GM12878 (cell line): ENCODE results near the gene RWDD1. TPM values are rescaled to one million over a fixed set of nuclear protein-coding genes. Genes with fewer than 3 reads are reported as not detected.
A peak's percentile ranks its signal among the peaks of the same experiment; 100 is the strongest.

Source experiments
- ATAC-seq: fragments of 200-7000 bp; cut with Tn5 transposase; 3 replicates; pipeline ENCODE4 v1.9.1; 2020; ENCODE audit warnings: mild to moderate bottlenecking, moderate library complexity
- BruUV-seq: library from RNA; stranded (reverse); fragments of 400-500 nt; replicated peaks from 2 replicates; lab custom pipeline; 2021; lab: Mats Ljungman, UMichigan
- CTCF ChIA-PET: fragments of 300-600 bp; sonication (Branson Sonifier 250); formaldehyde crosslinking; extraction: SDS; loops from one replicate; lab custom pipeline; 2021; ENCODE audit warnings: inconsistent platforms; lab: Yijun Ruan, JAX
- POLR2A ChIA-PET: fragments of 350-600 bp; formaldehyde crosslinking; extraction: SDS; loops from one replicate; lab custom pipeline; 2021; ENCODE audit warnings: inconsistent platforms; lab: Charles Lee
- RAD21 ChIA-PET: fragments of 300-600 bp; sonication (Branson Sonifier 250); formaldehyde crosslinking; loops from one replicate; lab custom pipeline; 2023; ENCODE audit warnings: antibody characterized with exemption; ENCODE audit not compliant: unreplicated experiment; lab: Charles Lee
- SMC1A ChIA-PET: fragments of 300-600 bp; sonication (Branson Sonifier 250); formaldehyde crosslinking; loops from one replicate; lab custom pipeline; 2023; ENCODE audit not compliant: unreplicated experiment, uncharacterized antibody; lab: Charles Lee
- DNase-seq: peaks from one replicate; pipeline ENCODE4 v3.0.0-alpha.2; 2011; ENCODE audit warnings: low read depth, low spot score
- FAIRE-seq: peaks from 3 replicates; lab custom pipeline; 2011; peaks lifted over from hg19 to GRCh38; lab: Jason Lieb, UNC
- H2AFZ ChIP-seq: 2 replicates; pipeline ENCODE4 v1.6.0; 2011; ENCODE audit warnings: low read depth, low read length, control low read depth; ENCODE audit not compliant: control insufficient read depth
- H3K27ac ChIP-seq: 2 replicates; pipeline ENCODE4 v1.5.1; 2011; ENCODE audit warnings: control low read depth; ENCODE audit not compliant: control insufficient read depth, insufficient read depth
- H3K27me3 ChIP-seq, 2 experiments: replicated peaks in 1 of 2; 2 replicates each; pipeline versions ENCODE4 v1.6.0 to v1.6.1; 2011; ENCODE audit warnings: low read length in 1 of 2; ENCODE audit not compliant: control insufficient read depth in 2 of 2, insufficient read depth in 2 of 2
- H3K36me3 ChIP-seq, 2 experiments: 2 replicates each; pipeline ENCODE4 v1.5.1; 2011; ENCODE audit warnings: low read length in 1 of 2; ENCODE audit not compliant: control insufficient read depth in 2 of 2, insufficient read depth in 2 of 2
- H3K4me1 ChIP-seq: 2 replicates; pipeline ENCODE4 v1.6.1; 2011; ENCODE audit warnings: mild to moderate bottlenecking, low read length, moderate library complexity, mixed read lengths; ENCODE audit not compliant: control insufficient read depth, insufficient read depth
- H3K4me2 ChIP-seq: 2 replicates; pipeline ENCODE4 v1.6.0; 2011; ENCODE audit warnings: control low read depth; ENCODE audit not compliant: control insufficient read depth, insufficient read depth
- H3K4me3 ChIP-seq: fragments of 200-600 bp; sonication (generic); 2 replicates; pipeline ENCODE4 v1.5.1; 2016
- H3K79me2 ChIP-seq: 2 replicates; pipeline ENCODE4 v1.6.0; 2011; ENCODE audit warnings: low read length; ENCODE audit not compliant: control insufficient read depth, insufficient read depth
- H3K9ac ChIP-seq: 2 replicates; pipeline ENCODE4 v1.8.0; 2011; ENCODE audit warnings: low read length, control low read depth, mixed read lengths; ENCODE audit not compliant: control insufficient read depth, insufficient read depth
- H3K9me3 ChIP-seq: replicated peaks from 3 replicates; pipeline ENCODE4 v1.5.1; 2011; ENCODE audit warnings: mild to moderate bottlenecking, low read length; ENCODE audit not compliant: control insufficient read depth, insufficient read depth
- H4K20me1 ChIP-seq: 2 replicates; pipeline ENCODE4 v1.6.0; 2011; ENCODE audit not compliant: control insufficient read depth, insufficient read depth
- CEBPZ ChIP-seq: fragments of 150-350 bp; IDR thresholded peaks from 2 replicates; pipeline ENCODE4 v1.6.1; 2016; ENCODE audit warnings: low read depth, low read length
- CREB1 ChIP-seq: IDR thresholded peaks from 2 replicates; pipeline ENCODE4 v1.6.1; 2012; ENCODE audit warnings: low read depth, mild to moderate bottlenecking, inconsistent platforms
- CTCF ChIP-seq, 3 experiments: IDR thresholded peaks in 2 of 3; conservative IDR thresholded peaks in 1 of 3; 2 replicates each; pipeline ENCODE4 v1.5.1; 2011; ENCODE audit warnings: low read depth in 3 of 3, low read length in 3 of 3, mild to moderate bottlenecking in 3 of 3, control low read depth in 2 of 3, moderate library complexity in 2 of 3, inconsistent platforms in 1 of 3, mixed read lengths in 1 of 3; ENCODE audit not compliant: control insufficient read depth in 2 of 3, insufficient read depth in 1 of 3; ENCODE audit errors: extremely low read depth in 1 of 3
- PBX3 ChIP-seq: IDR thresholded peaks from 2 replicates; pipeline ENCODE4 v1.6.1; 2011; ENCODE audit warnings: mild to moderate bottlenecking, low read depth, low read length, moderate library complexity; ENCODE audit not compliant: insufficient replicate concordance
- RAD21 ChIP-seq: IDR thresholded peaks from 2 replicates; pipeline ENCODE4 v1.6.1; 2011; ENCODE audit warnings: mild to moderate bottlenecking, low read depth, low read length, moderate library complexity; ENCODE audit not compliant: insufficient read depth
- SMC3 ChIP-seq: IDR thresholded peaks from 2 replicates; pipeline ENCODE4 v1.6.1; 2011; ENCODE audit warnings: low read length, improper control_type of control experiment, borderline replicate concordance
- TAF1 ChIP-seq: IDR thresholded peaks from 2 replicates; pipeline ENCODE4 v1.6.1; 2011; ENCODE audit warnings: mild to moderate bottlenecking, low read depth, low read length, borderline replicate concordance
- WGBS: methylation state at CpG from one replicate; pipeline ENCODE4 v1.1.6; 2016; ENCODE audit warnings: low lambda C conversion rate; ENCODE audit not compliant: insufficient replicate concordance, insufficient coverage; ENCODE audit errors: missing lambda C conversion rate; 5-methylcytosine and 5-hydroxymethylcytosine counted together
- in situ Hi-C: fragments of 300-500 bp; cut with MboI; formaldehyde crosslinking; loops from 9 replicates; pipeline ENCODE4 v1.14.3; 2018; ENCODE audit warnings: mixed read lengths
- intact Hi-C: fragments of 100-400 bp; cut with micrococcal nuclease; formaldehyde crosslinking; loops from one replicate; pipeline ENCODE4 v1.14.2; 2022; ENCODE audit not compliant: unreplicated experiment
- polyA plus RNA-seq, 11 experiments: library from polyadenylated mRNA; depleted of rRNA in 4 of 11; unstranded in 6 of 11; stranded (reverse) in 5 of 11; fragments of >200 nt; fragmentation: Nextera tagmentation in 4 of 11; fragmentation: Illumina TruSeq in 1 of 11; extraction: Ambion mirVana in 4 of 11; extraction: Trizol in 1 of 11; gene quantifications; 1 replicate in 1 of 11; 2 replicates in 10 of 11; pipeline versions ENCODE4 v1.2.1 to v1.2.3, GENCODE V29; 2011 to 2016; ENCODE audit warnings: inconsistent platforms in 2 of 11, missing spikeins in 2 of 11, low read depth in 1 of 11
- total RNA-seq, 4 experiments: library from RNA; depleted of rRNA in 3 of 4; stranded (reverse); fragments of >200 nt in 3 of 4; fragmentation: Illumina TruSeq in 1 of 4; extraction: Trizol in 1 of 4; gene quantifications; 2 replicates each; pipeline versions ENCODE4 v1.2.1 to v1.2.3, GENCODE V29; 2013 to 2021

RWDD1 gene
- total and polyA plus RNA-seq, 10 of the 15 experiments (the other 5 are each of a cell fraction or from before 2014, with no cell fraction given): 40.1 to 107 (median 65.8) TPM

GRCh38 chr6:116536216-116536621 lies 35.1 kb upstream of the RWDD1 start:
- no peaks in the 10 kb centered on the region for H3K79me2 ChIP-seq
- 3% methylated on average over 4 of the region's 4 CpGs for WGBS
- peak; percentile 82 for ATAC-seq
- H3K27me3 ChIP-seq: peaks cover 2 to 3% of the 10 kb centered on the region in 2 experiments; a peak in 2 of 4 replicates
- H3K4me3 ChIP-seq: no peak overlapping the region
- H4K20me1 ChIP-seq: no peaks in the 10 kb centered on the region
- H2AFZ ChIP-seq: peak overlapping the region; percentile 70
- RAD21 ChIA-PET: interaction anchor here (2.7 to 3.9 kb wide), 2 partner anchors 247 to 267 kb away, joined by 16 to 35 read pairs; no protein-coding TSS in a partner anchor
- intact Hi-C loops: loop anchor here (1.0 kb wide), 2 partner anchors 25 to 109 kb away; no protein-coding TSS in a partner anchor
- no peak overlapping the region for H3K4me2 ChIP-seq
- no peak for DNase-seq
- CTCF ChIA-PET: interaction anchor here (1.0 to 4.5 kb wide), 13 partner anchors 10 to 248 kb away, joined by 4 to 96 read pairs (median 9); partner anchors contain the start of genes CALHM4 and RWDD1
- SMC1A ChIA-PET: interaction anchor here (1.0 to 4.5 kb wide), 3 partner anchors 177 to 309 kb away, joined by 3 to 42 read pairs (median 3); no protein-coding TSS in a partner anchor
- H3K9ac ChIP-seq: no peak overlapping the region
- no peaks in the 10 kb centered on the region for H3K36me3 ChIP-seq
- no TSS peak for BruUV-seq
- peak; percentile 18 for FAIRE-seq
- in situ Hi-C loops: no loop called here
- H3K4me1 ChIP-seq: no peaks in the 10 kb centered on the region
- no peak overlapping the region for H3K27ac ChIP-seq
- no peaks in the 10 kb centered on the region for H3K9me3 ChIP-seq
- POLR2A ChIA-PET: no interaction called here
- TF ChIP-seq CREB1: no peak
- peak; percentile 63 for TF ChIP-seq RAD21
- TF ChIP-seq TAF1: no peak
- peak; percentile 59; the same call in 1 of the 2 replicates for TF ChIP-seq SMC3
- peak; percentile 57 to 71 (median 67) for TF ChIP-seq CTCF (IDR thresholded peaks at IDR 0.05 in 2 of 3, conservative IDR thresholded peaks at IDR 0.05 in 1 of 3; ENCODE audit: control insufficient read depth in 2 of 3, extremely low read depth in 1 of 3, insufficient read depth in 1 of 3, low read depth in 3 of 3, low read length in 3 of 3)
- TF ChIP-seq CEBPZ: no peak
- no peak for TF ChIP-seq PBX3
